Smooth muscle cell of the coronary artery (primary cell): ENCODE measurements around the gene LHX2. TPM values are rescaled to one million over a fixed set of nuclear protein-coding genes. Genes with fewer than 3 reads are reported as not detected.

Source experiments
- total RNA-seq: library from RNA; depleted of rRNA; stranded (reverse); fragments of >200 nt; gene quantifications from 2 replicates; pipeline ENCODE4 v1.2.3, GENCODE V29; 2014; ENCODE audit warnings: low replicate concordance

The LHX2 gene
- total RNA-seq: not detected in 2 replicates

GRCh38 chr9:124011460-124012301 is at the start of gene LHX2:
Gene LHX2, plus strand, starts transcription at chr9:124011768. Its CDS starts 581 bp downstream, at chr9:124012349.

Other genes starting within 250 kb of the LHX2 start
- 9.5 and 13.0 TPM in 2 replicates for gene DENND1A, start 81.6 kb upstream of the LHX2 start, total RNA-seq
- 65.5 and 225 TPM in 2 replicates for gene NEK6, start 246.2 kb downstream of the LHX2 start, total RNA-seq